PC-3 (cell line): ENCODE measurements around the gene AMT. TPM values are rescaled to one million over a fixed set of nuclear protein-coding genes. Genes with fewer than 3 reads are reported as not detected.

ENCODE experiments used
- ATAC-seq: fragments of 200-7000 bp; cut with Tn5 transposase; 2 replicates; pipeline ENCODE4 v1.9.1; 2020; ENCODE audit warnings: mild to moderate bottlenecking, moderate library complexity
- BruUV-seq: library from RNA; stranded (reverse); fragments of 400-500 nt; replicated peaks from 2 replicates; lab custom pipeline; 2021; lab: Mats Ljungman, UMichigan
- CTCF ChIA-PET: fragments of 300-600 bp; sonication (Branson Sonifier 250); formaldehyde crosslinking; loops from one replicate; lab custom pipeline; 2022; ENCODE audit warnings: antibody characterized with exemption; lab: Charles Lee
- POLR2A ChIA-PET: fragments of 300-600 bp; sonication (Branson Sonifier 250); formaldehyde crosslinking; loops from one replicate; lab custom pipeline; 2022; ENCODE audit warnings: antibody characterized with exemption; ENCODE audit not compliant: unreplicated experiment; lab: Charles Lee
- DNase-seq: peaks from one replicate; pipeline ENCODE4 v3.0.0-alpha.2; 2015
- H2AFZ ChIP-seq: fragments of 300-600 bp; sonication (generic); 2 replicates; pipeline ENCODE4 v1.6.0; 2016; ENCODE audit warnings: antibody characterized with exemption, low read length
- H3F3A ChIP-seq: fragments of 300-600 bp; sonication (generic); one replicate; pipeline ENCODE4 v1.6.0; 2017; ENCODE audit warnings: antibody characterized with exemption, low read length, control low read depth, mild to moderate bottlenecking; ENCODE audit not compliant: unreplicated experiment
- H3K27ac ChIP-seq: fragments of 300-600 bp; sonication (generic); 2 replicates; pipeline ENCODE4 v1.5.1; 2016; ENCODE audit warnings: mild to moderate bottlenecking, low read length
- H3K27me3 ChIP-seq: fragments of 300-600 bp; sonication (generic); 2 replicates; pipeline ENCODE4 v1.6.1; 2016; ENCODE audit warnings: low read length, mixed read lengths
- H3K36me3 ChIP-seq: fragments of 300-600 bp; sonication (generic); 2 replicates; pipeline ENCODE4 v1.6.1; 2016; ENCODE audit warnings: low read depth, mixed run types, low read length, mixed read lengths
- H3K4me1 ChIP-seq: fragments of 300-600 bp; sonication (generic); 2 replicates; pipeline ENCODE4 v1.5.1; 2016; ENCODE audit warnings: low read length; ENCODE audit not compliant: insufficient read depth
- H3K4me2 ChIP-seq: fragments of 300-600 bp; sonication (generic); 2 replicates; pipeline ENCODE4 v1.6.0; 2016; ENCODE audit warnings: low read length
- H3K4me3 ChIP-seq: fragments of 300-600 bp; sonication (generic); 2 replicates; pipeline ENCODE4 v1.5.1; 2016; ENCODE audit warnings: mild to moderate bottlenecking, low read length, mixed read lengths
- H3K79me2 ChIP-seq: fragments of 300-600 bp; sonication (generic); 2 replicates; pipeline ENCODE4 v1.6.1; 2017; ENCODE audit warnings: low read length, mixed read lengths
- H3K9ac ChIP-seq: fragments of 300-600 bp; sonication (generic); 2 replicates; pipeline ENCODE4 v1.6.0; 2016; ENCODE audit warnings: mild to moderate bottlenecking, low read length
- H3K9me2 ChIP-seq: fragments of 300-600 bp; sonication (generic); replicated peaks from 2 replicates; pipeline ENCODE4 v1.6.1; 2016; ENCODE audit warnings: mixed run types, low read length, mixed read lengths
- H3K9me3 ChIP-seq: fragments of 300-600 bp; sonication (generic); 2 replicates; pipeline ENCODE4 v1.6.1; 2016; ENCODE audit warnings: low read length, mixed read lengths
- H4K20me1 ChIP-seq: fragments of 300-600 bp; sonication (generic); 2 replicates; pipeline ENCODE4 v1.6.1; 2016; ENCODE audit warnings: low read length, mixed read lengths
- CTCF ChIP-seq: fragments of 300-600 bp; sonication (generic); conservative IDR thresholded peaks from 2 replicates; pipeline ENCODE4 v1.5.1; 2017; ENCODE audit warnings: antibody characterized with exemption, low read depth, mild to moderate bottlenecking, low read length
- EZH2 ChIP-seq: fragments of 300-600 bp; sonication (generic); IDR thresholded peaks from one replicate; pipeline ENCODE4 v1.6.1; 2017; ENCODE audit warnings: antibody characterized with exemption, mild to moderate bottlenecking, low read length; ENCODE audit not compliant: unreplicated experiment
- EZH2phosphoT487 ChIP-seq: fragments of 300-600 bp; sonication (generic); IDR thresholded peaks from 2 replicates; pipeline ENCODE4 v1.6.1; 2018; ENCODE audit warnings: mild to moderate bottlenecking, antibody characterized with exemption, low read length, borderline replicate concordance
- intact Hi-C: fragments of 100-400 bp; cut with micrococcal nuclease; formaldehyde crosslinking; loops from 2 replicates; pipeline ENCODE4 v1.9.0; 2023
- total RNA-seq: library from RNA; depleted of rRNA; stranded (reverse); fragments of >200 nt; gene quantifications from 2 replicates; pipeline ENCODE4 v1.2.3, GENCODE V29; 2014

AMT gene
- total RNA-seq, 1 experiment from 2014 or later, result 1.8 TPM

GRCh38 chr3:49421890-49422378, 339 bp downstream of the AMT start:
- Histone ChIP-seq H3K4me1 (peaks cover 24% of the 10 kb centered on the region), H3F3A (peaks cover 6% of the 10 kb centered on the region), H4K20me1 (no peaks in the 10 kb centered on the region), H3K36me3 (no peaks in the 10 kb centered on the region), H3K27ac (peak overlapping the region; percentile 70), H3K9ac (no peak overlapping the region), H3K9me3 (no peaks in the 10 kb centered on the region), H3K9me2 (no peaks in the 10 kb centered on the region), H3K4me2 (peak overlapping the region; percentile 6; the same call in 1 of the 2 replicates), H3K79me2 (no peaks in the 10 kb centered on the region), H3K27me3 (no peaks in the 10 kb centered on the region), H2AFZ (no peak overlapping the region), H3K4me3 (no peak overlapping the region)
- intact Hi-C loops, result no loop called here
- TF ChIP-seq EZH2 (no peak), CTCF (no peak), EZH2phosphoT487 (no peak)
- CTCF ChIA-PET, result no interaction called here
- DNase-seq (no peak), ATAC-seq (no peak)
- no TSS peak for BruUV-seq
- POLR2A ChIA-PET, result no interaction called here

DNA sequence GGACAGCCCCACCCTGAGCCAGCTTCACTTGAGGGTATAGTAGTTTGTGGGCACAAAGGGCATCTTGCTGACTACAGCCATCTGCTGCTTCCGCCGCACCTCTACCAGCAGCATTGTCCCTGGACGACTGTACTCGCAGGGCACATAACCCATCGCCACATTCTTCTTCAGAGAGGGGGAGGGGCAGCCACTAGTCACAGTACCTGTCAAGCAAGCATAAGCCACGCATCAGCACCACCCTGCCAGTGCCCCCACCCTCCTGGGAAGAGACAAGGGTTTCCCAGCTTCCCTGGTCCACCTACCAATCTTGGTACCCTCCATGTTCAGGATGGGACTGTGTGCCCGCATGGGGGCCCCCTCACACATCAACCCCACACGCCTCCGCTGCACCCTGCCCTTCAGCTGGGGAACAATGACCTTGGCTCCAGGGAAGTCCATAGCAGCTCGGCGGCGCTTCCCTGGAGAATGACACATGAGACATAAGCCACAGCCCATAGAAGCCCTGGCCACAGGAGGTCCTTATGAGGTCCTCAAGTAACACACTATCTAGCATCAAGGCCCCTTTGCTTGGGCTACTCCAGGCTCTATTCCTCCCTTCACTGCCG, 4.7 kb downstream of the AMT start:
- Histone ChIP-seq H3K4me3 (no peak overlapping the region), H2AFZ (no peak overlapping the region), H3K4me1 (peaks cover 42% of the 10 kb centered on the region), H3K36me3 (peaks cover 5% of the 10 kb centered on the region; the same call in 1 of the 2 replicates), H3K9me2 (no peaks in the 10 kb centered on the region), H3K79me2 (peaks cover 13% of the 10 kb centered on the region), H4K20me1 (no peaks in the 10 kb centered on the region), H3K4me2 (no peak overlapping the region), H3K27ac (no peak overlapping the region), H3K27me3 (no peaks in the 10 kb centered on the region), H3K9me3 (no peaks in the 10 kb centered on the region), H3F3A (peaks cover 6% of the 10 kb centered on the region), H3K9ac (no peak overlapping the region)
- no TSS peak for BruUV-seq
- DNase-seq, result peak; percentile 45
- TF ChIP-seq EZH2phosphoT487, result no peak
- no peak for TF ChIP-seq EZH2
- CTCF ChIA-PET, result no interaction called here
- intact Hi-C loops, result no loop called here
- POLR2A ChIA-PET, result no interaction called here
- no peak for ATAC-seq

DNA sequence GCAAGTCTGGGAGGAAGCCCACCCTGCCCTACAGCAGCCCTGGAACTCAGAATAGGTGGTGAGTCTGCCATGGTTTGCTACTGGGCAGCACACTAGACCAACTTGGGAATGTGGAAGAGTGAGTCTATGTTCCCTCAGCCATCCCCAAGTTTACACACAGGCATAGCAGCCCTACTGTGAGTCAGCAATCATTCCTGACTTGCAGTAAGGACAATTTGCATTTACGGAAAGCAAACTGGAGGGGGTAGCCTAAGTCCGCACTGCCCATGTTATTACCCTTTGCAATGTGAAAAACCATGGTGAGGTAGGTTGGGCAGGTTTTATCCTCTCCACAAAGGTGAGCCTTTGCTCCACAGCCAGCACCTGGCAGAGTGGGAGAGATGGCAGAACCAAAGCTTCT, 5.4 kb downstream of the AMT start:
- Histone ChIP-seq H3K4me1 (peaks cover 44% of the 10 kb centered on the region), H3K27ac (no peak overlapping the region), H3K36me3 (peaks cover 5% of the 10 kb centered on the region; the same call in 1 of the 2 replicates), H3K79me2 (peaks cover 17% of the 10 kb centered on the region), H4K20me1 (no peaks in the 10 kb centered on the region), H3K9ac (no peak overlapping the region), H3F3A (peaks cover 6% of the 10 kb centered on the region), H3K27me3 (no peaks in the 10 kb centered on the region), H3K4me3 (no peak overlapping the region), H3K4me2 (no peak overlapping the region), H3K9me2 (no peaks in the 10 kb centered on the region), H3K9me3 (no peaks in the 10 kb centered on the region), H2AFZ (no peak overlapping the region)
- ChIA-PET POLR2A (no interaction called here), CTCF (interaction anchor here (0.5 kb wide), 1 partner anchor 31 kb away, joined by 4 read pairs; no protein-coding TSS in a partner anchor)
- no TSS peak for BruUV-seq
- DNase-seq (peak; percentile 25), ATAC-seq (no peak)
- TF ChIP-seq EZH2phosphoT487 (no peak), EZH2 (no peak), CTCF (no peak)
- intact Hi-C loops, result no loop called here
